Cardiac muscle cell (in vitro differentiated cells and primary cell): ENCODE data around the gene RAD50. TPM values are rescaled to one million over a fixed set of nuclear protein-coding genes. Genes with fewer than 3 reads are reported as not detected.
"Not testable (repeated sequence)": the region's sequence is repeated elsewhere in the genome, so short reads cannot be mapped to it uniquely, and the experiment has no call there.

Experiments
- DNase-seq, 2 donors: peaks; one replicate each; pipeline versions ENCODE4 v3.0.0 to v3.0.0-alpha.2; 2010 to 2017; ENCODE audit warnings: low read depth in 1 of 2, low spot score in 1 of 2
- H3K27ac ChIP-seq: fragments of 200-600 bp; sonication (generic); 2 replicates; pipeline ENCODE4 v1.5.1; 2016
- H3K27me3 ChIP-seq: fragments of 200-600 bp; sonication (generic); 2 replicates; pipeline ENCODE4 v1.6.0; 2016; ENCODE audit warnings: control low read depth
- H3K36me3 ChIP-seq: fragments of 200-600 bp; sonication (generic); 2 replicates; pipeline ENCODE4 v1.5.1; 2016; ENCODE audit warnings: control low read depth
- H3K4me1 ChIP-seq: fragments of 200-600 bp; sonication (generic); 2 replicates; pipeline ENCODE4 v1.8.1; 2017; ENCODE audit warnings: low read depth, mild to moderate bottlenecking, mixed run types
- H3K4me3 ChIP-seq: fragments of 200-600 bp; sonication (generic); 2 replicates; pipeline ENCODE4 v1.5.1; 2016; ENCODE audit warnings: mild to moderate bottlenecking
- H3K9me3 ChIP-seq: fragments of 200-600 bp; sonication (generic); 2 replicates; pipeline ENCODE4 v1.5.1; 2017; ENCODE audit warnings: low read depth, mild to moderate bottlenecking, control low read depth
- CTCF ChIP-seq: IDR thresholded peaks from 2 replicates; pipeline ENCODE4 v1.5.1; 2012; ENCODE audit warnings: low read depth, mild to moderate bottlenecking, low read length
- polyA plus RNA-seq: library from polyadenylated mRNA; unstranded; fragments of >200 nt; fragmentation: Nextera tagmentation; extraction: Ambion mirVana; gene quantifications from 2 replicates; pipeline ENCODE4 v1.2.1, GENCODE V29; 2016
- total RNA-seq: library from RNA; depleted of rRNA; stranded (reverse); fragments of >200 nt; gene quantifications from 2 replicates; pipeline ENCODE4 v1.2.3, GENCODE V29; 2016

RAD50 gene
- total and polyA plus RNA-seq, 2 experiments from 2014 or later: 13.4 to 27.3 TPM

- H3K27me3 ChIP-seq: peaks cover 4% of the 10 kb centered on the region
- no peaks in the 10 kb centered on the region for H3K36me3 ChIP-seq
- H3K4me3 ChIP-seq: no peak overlapping the region
- H3K9me3 ChIP-seq: no peaks in the 10 kb centered on the region
- H3K4me1 ChIP-seq: no peaks in the 10 kb centered on the region
- no peak for TF ChIP-seq CTCF
- no peak for DNase-seq
- no peak overlapping the region for H3K27ac ChIP-seq
Observed at GRCh38 chr5:132547269-132547668, 9.5 kb upstream of the RAD50 start.

- H3K27ac ChIP-seq, H3K36me3 ChIP-seq, H3K4me3 ChIP-seq, DNase-seq, H3K27me3 ChIP-seq, H3K9me3 ChIP-seq, H3K4me1 ChIP-seq: not testable (repeated sequence)
Observed at GRCh38 chr5:132548834-132549233, 7.9 kb upstream of the RAD50 start.

- no peak for TF ChIP-seq CTCF
- H3K9me3 ChIP-seq: no peaks in the 10 kb centered on the region
- no peaks in the 10 kb centered on the region for H3K36me3 ChIP-seq
- H3K4me1 ChIP-seq: no peaks in the 10 kb centered on the region
- no peak overlapping the region for H3K4me3 ChIP-seq
- peaks cover 4% of the 10 kb centered on the region for H3K27me3 ChIP-seq
- no peak overlapping the region for H3K27ac ChIP-seq
- DNase-seq: no peak
Observed at GRCh38 chr5:132549576-132549975, 7.2 kb upstream of the RAD50 start.

GRCh38 chr5:132556153-132556762, 519 bp upstream of the RAD50 start:
- H3K4me1 ChIP-seq: peaks cover 7% of the 10 kb centered on the region
- peaks cover 6% of the 10 kb centered on the region for H3K36me3 ChIP-seq
- peak overlapping the region; percentile 44 for H3K27ac ChIP-seq
- peak overlapping the region; percentile 45 for H3K4me3 ChIP-seq
- no peak for DNase-seq
- H3K27me3 ChIP-seq: no peaks in the 10 kb centered on the region
- H3K9me3 ChIP-seq: no peaks in the 10 kb centered on the region
- no peak for TF ChIP-seq CTCF

- Histone ChIP-seq H3K4me3 (peak overlapping the region; percentile 45), H3K4me1 (peaks cover 7% of the 10 kb centered on the region), H3K27me3 (no peaks in the 10 kb centered on the region), H3K9me3 (no peaks in the 10 kb centered on the region), H3K36me3 (peaks cover 6% of the 10 kb centered on the region), H3K27ac (peak overlapping the region; percentile 44)
- no peak for TF ChIP-seq CTCF
- DNase-seq: peak; percentile 18 to 27
Observed at GRCh38 chr5:132557478-132558172, 848 bp downstream of the RAD50 start.

- H3K4me1 ChIP-seq: peaks cover 7% of the 10 kb centered on the region
- TF ChIP-seq CTCF: no peak
Observed at GRCh38 chr5:132559383-132560060, 2.7 kb downstream of the RAD50 start.

More at GRCh38 chr5:132559383-132560060, 2.7 kb downstream of the RAD50 start:
- DNase-seq: no peak
- peaks cover 8% of the 10 kb centered on the region for H3K36me3 ChIP-seq
- no peak overlapping the region for H3K4me3 ChIP-seq
- no peaks in the 10 kb centered on the region for H3K9me3 ChIP-seq
- H3K27ac ChIP-seq: no peak overlapping the region
- H3K27me3 ChIP-seq: no peaks in the 10 kb centered on the region
